ENCODE results near the gene MARK3.
"Not testable (repeated sequence)": the region's sequence is repeated elsewhere in the genome, so short reads cannot be mapped to it uniquely, and the experiment has no call there.

The MARK3 gene

DNA sequence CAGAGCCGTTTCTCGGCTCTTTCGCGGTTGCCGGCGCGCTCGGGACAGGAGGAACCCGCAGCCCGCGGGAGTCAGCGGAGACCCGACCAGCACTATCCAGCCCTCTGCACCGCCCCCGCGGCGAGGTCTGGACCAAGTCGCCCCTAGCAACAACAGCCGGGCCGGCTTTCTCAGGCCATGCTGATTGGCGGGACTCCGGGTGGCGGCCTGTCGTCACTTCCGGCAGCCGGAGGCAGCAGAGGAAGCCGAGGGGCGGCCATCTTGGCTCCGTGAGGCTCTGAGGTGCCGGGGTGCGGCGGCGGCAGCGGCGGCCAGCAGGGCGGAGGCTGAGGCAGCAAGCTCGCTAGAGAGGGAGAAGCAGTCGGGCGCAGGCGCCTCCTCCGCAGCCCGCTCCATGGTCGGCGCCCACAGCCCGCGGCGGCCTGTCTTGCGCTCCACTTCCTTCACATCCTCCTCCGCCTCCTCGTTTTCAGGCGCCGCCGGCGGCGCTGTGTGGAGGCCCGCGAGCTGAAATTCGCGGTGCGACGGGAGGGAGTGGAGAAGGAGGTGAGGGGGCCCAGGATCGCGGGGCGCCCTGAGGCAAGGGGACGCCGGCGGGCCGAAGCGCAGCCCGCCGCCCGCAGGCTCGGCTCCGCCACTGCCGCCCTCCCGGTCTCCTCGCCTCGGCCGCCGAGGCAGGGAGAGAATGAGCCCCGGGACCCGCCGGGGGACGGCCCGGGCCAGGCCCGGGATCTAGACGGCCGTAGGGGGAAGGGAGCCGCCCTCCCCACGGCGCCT, at the start of gene MARK3:
MARK3 (plus strand) TSS at position 264 of the 777 bp plus-strand sequence. CDS start 615 bp downstream, outside the sequence.
- peak; percentile 76 to 98 (median 96) for DNase-seq

DNA sequence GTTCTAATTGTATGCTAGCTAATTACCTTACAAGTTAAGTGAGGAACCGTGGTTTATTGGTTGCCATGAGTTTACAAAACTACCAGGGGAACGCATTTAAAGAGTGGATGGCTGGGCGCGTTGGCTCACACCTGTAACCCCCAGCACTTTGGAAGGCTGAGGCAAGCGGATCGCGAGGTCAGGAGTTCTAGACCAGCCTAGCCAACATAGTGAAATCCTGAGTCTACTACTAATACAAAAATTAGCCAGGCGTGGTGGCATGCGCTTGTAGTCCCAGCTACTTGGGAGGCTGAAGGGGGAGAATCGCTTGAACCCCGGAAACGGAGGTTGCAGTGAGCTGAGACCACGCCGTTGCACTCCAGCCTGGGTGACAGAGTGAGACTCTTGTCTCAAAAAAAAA, 49.0 kb upstream of the MARK3 start:
- no peak for DNase-seq

DNA sequence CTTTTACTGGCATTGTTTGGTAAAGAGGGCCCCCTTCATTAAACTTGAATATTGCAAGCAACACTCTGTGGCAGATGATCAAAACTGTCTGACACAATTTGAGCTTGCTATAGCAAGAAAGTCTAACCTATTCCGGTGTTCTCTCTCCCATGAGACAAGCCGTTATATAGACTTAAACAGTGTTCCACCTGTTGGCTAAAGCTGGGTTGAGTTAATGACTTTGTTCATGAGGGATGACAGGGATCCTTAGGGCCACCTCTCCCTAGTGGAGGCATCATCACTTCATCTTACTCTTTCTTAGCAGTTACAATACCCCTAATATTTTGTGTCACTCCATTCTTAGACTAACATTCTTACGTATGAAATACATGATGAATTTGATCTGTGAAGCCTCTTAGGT, 47.4 kb upstream of the MARK3 start:
- no peak for DNase-seq

DNA sequence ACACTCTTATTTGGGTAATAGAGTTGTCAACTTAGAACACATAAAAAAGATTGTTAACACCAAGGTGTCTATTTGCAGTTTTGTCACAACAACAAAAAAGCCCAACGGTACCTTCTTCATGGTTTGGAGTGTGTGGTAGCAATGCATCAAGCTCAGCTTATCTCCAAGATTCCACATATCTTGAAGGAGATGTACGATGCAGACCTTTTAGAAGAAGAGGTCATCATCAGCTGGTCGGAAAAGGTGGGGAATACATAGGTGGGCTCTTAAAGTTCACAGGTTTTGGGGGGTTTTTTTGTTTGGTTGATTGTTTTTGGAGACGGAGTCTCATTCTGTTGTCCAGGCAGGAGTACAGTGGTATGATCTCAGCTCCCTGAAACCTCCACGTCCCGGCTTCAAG, 45.7 kb upstream of the MARK3 start:
- DNase-seq: no peak

DNA sequence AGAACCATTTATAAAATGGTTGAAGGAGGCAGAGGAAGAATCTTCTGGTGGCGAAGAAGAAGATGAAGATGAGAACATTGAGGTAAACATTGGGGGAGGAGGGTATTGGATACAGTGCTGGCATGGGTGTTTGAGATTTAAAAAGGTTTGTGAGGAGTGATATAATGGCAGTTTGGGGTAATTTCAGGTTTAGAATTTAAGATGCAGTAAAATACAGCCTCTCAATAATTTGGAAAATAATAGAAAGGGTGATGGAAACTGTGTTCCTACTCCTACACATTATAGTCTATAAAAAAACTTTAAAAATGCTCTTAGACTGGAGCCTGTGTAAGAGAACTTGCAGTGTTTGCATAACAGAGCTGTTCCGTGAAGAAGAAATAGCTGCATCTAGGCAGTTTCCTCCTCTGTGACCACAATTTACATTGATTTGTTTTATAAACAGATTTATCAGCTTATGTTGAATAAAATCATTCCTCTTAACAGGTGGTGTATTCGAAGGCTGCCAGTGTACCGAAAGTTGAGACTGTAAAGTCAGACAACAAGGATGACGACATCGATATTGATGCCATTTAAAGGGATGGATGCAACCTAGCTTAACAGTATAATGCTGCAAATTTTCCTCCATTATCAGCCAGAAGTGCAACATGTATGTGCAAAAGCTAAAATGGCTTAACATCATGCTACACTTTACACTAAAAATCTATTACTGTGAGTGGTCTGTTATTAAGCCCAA, 44.6 kb upstream of the MARK3 start:
- no peak for DNase-seq

DNA sequence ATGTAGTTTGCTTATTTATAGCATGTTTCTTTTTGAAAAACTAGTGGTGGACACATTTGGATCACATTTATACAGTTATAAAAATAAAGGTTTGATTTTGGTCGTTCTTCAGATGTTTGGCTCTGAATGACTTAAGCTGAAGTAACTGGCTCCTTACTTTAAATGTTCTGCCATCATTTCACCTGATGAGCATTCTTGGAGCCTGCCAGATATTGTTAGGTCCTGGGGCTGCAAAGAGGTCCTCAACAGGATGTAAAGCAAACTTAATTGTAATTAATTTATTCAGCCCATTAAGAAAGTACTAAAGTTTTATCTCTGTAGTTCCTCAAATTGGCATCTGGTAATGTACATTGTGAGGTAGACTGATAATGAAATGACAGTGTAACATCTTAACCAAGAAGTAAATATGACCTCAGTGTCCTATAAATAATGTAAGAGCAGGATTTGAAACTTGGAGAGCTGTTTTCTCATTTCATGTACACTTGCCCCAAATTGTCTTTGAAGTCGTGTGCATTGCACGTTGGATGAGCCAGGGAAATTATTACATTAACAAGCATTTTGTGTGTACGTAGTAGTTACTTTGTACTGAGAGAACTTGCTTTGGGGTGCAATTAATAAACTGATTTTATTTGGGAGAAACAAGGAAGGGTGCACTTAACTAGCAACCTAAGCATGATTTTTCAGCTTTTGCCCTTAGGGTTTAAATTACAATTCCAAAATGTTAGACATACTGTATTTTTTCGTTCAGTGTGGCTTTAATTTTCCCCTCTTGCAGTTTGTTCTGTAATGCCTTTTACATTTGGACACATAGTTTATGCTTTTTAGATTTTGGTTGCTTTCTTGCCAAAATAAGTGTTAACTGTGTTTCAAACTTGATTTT, 43.7 kb upstream of the MARK3 start:
- DNase-seq: no peak

DNA sequence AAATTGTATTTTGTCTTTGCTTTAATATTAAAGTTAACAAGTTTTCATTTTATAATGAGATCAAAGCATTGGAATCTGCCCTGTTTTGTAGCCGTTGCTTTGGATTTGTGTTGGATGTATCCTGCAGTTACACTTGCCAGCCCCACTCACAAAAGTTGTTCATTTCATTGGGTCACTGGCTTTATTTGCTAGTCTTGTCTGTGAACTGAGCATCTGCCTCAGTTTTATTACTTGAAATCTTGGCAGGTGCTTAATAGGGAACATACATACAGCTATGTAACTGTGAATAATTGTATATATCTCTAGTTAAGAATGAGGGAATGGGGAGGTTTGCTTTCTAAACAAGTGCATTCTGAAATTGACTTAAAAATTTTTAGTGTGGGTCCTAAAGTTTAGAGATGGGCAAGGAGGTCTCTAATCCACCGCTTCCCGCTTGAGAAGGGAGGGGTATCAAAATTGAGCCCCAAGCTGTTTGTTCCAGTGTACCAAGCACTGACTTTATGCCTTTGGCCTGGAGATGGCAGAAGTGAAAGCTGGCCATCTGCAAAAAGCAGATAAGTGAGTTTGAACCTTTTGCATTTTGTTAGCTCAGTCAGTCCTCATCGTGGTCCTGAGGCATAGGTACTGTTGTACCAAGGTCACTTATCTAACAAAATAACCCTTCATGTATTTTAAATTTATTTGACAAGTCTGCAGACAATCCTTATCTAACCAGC, 41.9 kb upstream of the MARK3 start:
- no peak for DNase-seq

DNA sequence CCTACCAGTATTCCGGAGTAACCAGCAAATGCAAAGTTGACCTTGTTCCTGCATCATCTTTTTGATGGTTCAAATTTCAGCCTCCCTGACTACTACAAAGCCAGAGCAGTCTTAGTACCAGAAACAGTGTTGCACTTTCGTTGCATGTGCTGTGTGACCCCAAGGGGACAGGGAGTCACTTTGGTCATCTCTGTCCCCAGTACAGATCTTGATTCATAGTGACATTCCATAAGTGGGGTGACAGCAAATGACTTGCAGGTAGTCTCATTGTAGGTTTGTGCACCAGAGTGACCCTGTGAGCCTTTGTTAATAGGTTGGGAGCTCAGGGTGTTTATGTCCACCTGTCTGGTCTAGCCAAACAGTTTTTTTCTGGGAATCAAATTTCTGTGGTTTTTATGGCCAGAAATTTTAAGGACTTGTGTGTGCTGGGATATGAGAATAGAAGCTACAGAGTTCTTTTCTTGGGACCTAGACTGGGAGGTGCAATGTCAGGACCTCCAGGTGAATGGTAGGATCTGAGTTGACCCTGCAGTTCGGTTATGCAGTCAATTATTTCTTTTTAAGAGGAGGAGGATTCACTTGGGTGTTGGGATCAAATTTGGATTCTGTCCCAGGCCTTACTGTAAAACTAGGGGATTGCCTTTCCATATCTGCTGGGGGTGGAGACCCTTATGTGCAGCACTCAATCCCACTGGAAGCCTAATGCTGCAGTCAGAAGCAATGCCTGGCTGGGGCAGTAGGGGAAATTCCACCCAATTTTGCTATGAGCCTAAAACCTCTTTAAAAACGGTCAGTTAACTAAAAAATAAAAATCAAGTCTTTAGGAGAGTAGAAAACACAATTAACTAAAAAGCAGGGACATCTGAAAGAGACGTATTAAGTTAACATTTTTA, 41.1 kb upstream of the MARK3 start:
- DNase-seq: no peak

DNA sequence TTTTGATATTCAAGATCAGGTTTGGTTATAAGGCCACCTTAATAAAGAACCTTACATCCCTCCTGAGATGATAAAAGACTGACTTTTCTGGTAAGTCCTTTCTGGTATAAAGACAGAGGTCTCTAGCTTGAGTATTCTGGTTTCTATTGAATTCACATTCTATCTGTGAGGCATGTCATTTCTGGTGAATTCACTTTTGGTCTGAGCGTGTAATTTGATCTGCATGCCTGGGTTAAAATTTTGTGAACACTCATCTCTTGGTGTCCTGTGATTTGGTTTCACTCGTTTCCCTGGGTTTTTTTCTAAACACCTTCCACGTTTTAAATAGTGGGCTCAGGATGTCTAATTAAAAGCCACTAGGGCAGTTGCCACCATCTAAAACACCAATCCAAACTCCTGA, 38.9 kb upstream of the MARK3 start:
- DNase-seq: no peak

DNA sequence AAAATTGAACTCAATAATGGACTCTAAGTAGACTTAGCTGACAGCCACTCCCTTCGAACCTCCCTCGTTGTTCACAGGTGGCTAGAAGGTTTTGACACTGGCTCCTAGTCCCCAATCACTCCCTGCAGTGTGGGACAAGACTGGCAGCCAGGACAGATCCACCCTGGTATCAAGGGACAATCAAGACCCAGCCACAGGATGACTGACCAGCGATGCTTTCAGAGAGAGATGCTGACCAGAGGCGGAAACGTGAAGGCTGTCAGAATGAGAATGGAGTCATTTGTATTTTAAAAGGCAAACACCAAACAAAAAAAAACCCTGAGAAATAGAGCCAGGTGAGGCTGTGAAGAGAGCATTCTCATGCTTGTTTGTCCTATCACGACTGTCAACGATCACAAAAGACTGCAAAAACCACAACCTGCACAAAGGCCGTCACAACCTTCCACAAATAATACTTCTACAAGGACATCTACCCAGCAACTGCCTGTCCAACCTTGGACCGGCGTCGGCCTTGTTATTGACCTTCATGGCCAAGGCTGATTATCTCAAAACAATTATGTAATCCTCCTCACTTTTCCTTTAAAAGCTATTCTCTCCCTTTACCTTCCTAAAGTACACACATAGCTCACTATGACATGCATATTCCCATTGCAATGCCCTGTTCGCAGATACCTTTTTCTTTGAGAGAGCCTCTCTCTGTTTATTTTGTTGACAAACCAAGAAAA, 38.0 kb upstream of the MARK3 start:
- DNase-seq: no peak

DNA sequence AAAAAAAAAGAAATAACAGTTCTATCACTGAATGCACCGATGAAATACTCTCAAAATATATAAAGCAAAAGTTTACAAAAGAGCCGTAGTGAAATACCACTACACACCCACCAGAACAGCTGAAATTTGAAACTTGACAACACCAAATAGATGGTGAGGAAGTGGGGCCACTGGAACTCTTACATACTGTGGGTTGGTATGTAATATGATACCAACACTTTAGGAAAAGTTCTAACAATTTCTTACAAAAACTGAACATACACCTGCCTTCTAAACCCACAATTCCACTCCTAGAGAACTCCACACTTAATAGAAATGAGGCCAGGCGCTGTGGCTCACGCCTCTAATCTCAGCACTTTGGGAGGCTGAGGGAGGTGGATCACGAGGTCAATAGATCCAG, 37.1 kb upstream of the MARK3 start:
- DNase-seq: no peak

DNA sequence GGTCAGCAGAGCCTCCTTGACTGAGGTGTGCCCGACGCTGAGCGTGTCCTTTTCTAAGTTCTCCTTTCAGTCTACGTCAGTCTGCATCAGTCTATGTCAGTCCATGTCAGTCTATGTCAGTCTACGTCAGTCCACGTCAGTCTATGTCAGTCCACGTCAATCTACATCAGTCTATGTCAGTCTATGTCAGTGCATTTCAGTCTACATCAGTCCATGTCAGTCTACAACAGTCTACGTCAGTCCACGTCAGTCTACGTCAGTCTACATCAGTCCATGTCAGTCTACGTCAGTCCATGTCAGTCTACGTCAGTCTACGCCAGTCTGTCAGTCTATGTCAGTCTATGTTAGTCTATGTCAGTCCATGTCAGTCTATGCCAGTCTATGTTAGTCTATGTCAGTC, 35.2 kb upstream of the MARK3 start:
- no peak for DNase-seq

DNA sequence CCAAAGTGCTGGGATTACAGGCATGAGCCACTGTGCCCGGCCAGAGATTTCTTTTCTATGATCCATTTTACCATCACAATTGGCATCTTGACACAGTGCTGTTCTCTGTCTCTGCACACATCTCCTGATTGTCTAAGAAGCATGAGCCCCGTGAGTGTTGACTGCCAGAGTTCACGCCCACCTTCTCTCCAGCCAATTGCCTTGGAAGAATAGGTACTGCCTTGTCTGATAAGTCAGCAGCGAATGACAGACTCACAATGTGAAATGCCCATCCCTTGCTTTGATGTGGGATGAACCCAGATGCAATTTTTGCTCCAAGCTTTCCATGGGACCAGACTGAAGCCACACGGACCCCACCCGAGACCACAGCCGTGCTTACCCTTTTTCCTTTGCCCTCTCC, 31.9 kb upstream of the MARK3 start:
- DNase-seq: no peak

DNA sequence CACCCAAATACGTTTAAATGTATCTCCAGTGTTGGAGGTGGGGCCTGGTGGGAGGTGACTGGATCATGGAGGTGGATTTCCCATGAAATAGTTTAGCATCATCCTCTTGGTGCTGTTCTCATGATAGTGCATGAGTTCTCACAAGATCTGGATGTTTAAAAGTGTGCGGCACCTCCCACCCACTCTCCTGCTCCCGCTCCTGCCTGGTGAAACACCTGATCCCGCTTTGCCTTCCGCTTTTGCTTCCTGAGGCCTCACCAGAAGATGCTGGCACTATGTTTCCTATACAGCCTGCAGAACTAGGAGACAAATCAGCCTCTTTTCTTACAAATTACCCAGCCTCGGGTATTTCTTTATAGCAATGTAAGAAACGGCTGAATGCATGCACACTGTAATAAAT, 31.1 kb upstream of the MARK3 start:
- no peak for DNase-seq

DNA sequence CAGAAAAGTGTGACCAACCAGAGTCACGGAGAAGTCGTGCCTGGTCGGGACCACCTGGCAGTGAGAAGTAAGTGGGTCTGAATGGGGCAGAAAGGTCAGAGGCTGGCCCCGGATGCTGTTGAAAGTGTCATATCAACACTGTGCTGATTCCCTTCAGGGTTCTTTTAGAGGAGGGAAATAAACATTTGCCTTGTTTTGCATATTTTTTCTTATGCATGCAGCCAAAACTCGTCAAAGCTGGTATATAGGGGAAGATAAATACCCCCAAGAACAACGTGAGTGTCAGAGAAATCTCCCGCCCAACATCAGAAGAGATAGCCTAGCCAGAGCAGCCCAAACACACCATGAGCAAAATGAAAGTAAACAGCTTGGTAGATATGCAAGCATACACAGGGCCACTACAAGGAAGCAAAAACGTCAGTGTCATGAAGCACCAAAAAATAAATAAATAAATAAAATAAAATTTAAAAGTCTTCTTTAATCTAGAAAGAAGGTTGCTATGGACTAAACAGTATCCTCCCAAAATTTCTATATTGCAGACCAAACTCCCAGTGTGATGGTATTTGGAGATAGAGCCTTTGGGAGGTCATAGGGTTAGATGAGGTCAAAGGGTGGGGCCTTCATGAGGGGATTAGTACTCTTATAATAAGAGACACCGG, 29.1 kb upstream of the MARK3 start:
- DNase-seq: no peak

DNA sequence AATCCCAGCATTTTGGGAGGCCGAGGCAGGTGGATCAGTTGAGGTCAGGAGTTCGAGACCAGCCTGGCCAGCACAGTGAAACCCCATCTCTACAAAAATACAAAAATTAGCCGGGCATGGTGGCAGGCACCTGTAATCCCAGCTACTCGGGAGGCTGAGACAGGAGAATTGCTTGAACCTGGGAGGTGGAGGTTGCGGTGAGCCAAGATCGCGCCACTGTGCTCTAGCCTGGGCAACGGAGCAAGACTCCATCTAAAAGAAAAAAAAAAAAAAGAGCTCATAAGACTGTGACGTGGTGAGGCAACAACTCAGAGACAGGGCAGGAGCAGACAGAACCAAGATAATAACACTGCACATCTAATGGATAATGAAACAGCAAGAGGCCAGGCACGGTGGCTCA, 27.7 kb upstream of the MARK3 start:
- not testable (repeated sequence) for DNase-seq

DNA sequence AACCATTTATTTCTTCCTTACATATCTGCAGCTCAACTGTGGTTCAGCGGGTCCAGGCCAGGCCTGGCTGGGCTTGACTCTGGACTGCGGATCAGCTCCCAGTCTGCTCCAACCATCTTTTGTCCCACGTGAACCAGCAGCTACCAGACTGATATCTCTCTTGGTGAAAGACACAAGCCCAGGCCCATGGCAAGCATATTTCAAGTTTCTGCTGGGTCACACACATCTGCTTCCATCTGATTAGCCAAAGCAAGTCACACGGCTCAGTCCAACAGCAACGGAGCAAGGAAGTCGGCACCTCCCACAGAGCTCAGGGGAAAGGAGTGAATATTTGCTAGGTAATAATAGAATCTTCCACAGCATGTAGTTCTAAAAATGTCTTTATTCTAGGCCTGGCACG, 24.7 kb upstream of the MARK3 start:
- DNase-seq: no peak

DNA sequence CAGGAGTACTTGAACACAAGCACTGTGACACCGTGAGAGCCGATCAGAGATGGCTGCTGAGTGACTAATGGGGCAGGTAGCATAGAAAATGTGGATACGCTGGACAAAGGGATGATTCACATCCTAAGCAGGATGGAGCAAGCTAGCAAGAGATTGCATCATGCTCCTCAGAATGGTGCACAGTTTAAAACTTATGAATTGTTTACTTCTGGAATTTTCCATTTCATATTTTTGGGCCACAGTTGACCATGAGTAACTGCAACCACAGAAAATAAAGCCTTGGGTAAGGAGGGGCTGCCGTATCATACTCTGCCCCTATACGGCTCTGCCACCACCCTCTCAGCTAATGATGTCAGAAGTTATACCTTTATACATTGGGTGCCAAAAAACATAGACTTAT, 23.3 kb upstream of the MARK3 start:
- DNase-seq: no peak

DNA sequence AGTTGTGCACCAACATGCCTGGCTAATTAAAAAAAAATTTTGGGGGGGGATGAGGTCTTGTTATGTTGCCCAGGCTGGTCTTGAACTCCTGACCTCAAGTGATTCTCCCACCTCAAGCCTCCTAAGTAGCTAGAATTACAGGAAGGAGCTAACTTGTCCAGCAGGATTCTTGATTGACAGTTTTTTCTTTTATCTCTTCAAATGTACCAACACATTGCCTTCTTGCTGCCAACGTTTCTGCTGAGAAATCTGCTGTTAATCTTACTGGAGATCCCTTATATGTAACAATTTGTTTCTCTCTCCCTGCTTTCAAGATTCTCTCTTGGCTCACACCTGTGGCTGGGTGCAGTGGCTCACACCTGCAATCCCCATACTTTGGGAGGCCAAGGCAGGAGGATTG, 22.4 kb upstream of the MARK3 start:
- DNase-seq: no peak
